GM21447 (cell line): ENCODE measurements around the gene MYBPHL.
"Not testable (repeated sequence)": the region's sequence is repeated elsewhere in the genome, so short reads cannot be mapped to it uniquely, and the experiment has no call there.

Experiments used
- ATAC-seq: cut with Tn5 transposase; IDR thresholded peaks from one replicate; pipeline ENCODE4 v1.9.1; 2021; ENCODE audit not compliant: unreplicated experiment

MYBPHL gene

GRCh38 chr1:109307274-109308021 is 637 bp upstream of the MYBPHL start:
- ATAC-seq = no peak

DNA sequence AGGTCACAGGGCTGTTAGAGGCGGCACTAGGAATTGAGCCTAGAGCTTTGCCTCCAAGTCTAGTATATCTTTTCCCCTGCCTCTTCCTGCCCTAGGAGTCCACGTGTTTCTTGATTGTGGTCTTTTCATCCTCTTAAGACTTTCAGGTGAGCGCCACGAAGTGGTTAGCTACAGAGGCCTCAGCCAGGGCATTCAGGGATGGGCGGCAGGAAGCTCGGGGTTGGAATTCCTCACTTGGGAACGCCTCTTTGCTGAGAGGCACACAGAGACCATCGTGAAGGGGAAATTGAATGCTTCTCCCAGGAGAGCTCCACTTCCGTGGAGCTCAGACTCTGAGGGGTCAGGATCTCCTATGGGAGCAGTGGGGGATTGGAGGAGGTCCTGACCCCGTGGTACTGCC is 820 bp downstream of the MYBPHL start:
- ATAC-seq = not testable (repeated sequence)

GRCh38 chr1:109304226-109304920 is 2.4 kb downstream of the MYBPHL start:
- ATAC-seq = no peak

DNA sequence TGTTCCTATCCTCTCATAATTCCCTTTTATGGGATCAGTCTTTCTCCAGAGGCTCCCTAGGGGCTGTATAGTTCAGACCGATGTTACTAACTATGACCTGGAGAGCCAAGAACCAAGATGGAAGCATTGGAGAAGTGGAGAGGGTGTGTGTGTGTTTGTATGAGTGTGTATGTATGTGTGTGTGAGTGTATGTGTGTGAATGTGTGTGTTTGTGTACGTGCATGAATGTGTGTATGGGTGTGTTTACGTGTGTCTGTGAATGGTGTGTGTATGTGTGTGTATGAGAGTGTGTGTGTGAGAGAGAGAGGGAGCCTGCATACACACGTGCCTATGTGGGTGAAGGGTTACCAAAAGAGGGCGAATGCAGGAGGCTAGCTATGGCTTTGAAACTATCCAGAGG is 4.9 kb downstream of the MYBPHL start:
- no peak for ATAC-seq

GRCh38 chr1:109300650-109301151 is 6.1 kb downstream of the MYBPHL start:
- ATAC-seq = no peak

- no peak for ATAC-seq
These were observed 7.1 kb downstream of the MYBPHL start for GRCh38 chr1:109299558-109300343.

GRCh38 chr1:109298666-109299557 is 7.9 kb downstream of the MYBPHL start:
- ATAC-seq = no peak

GRCh38 chr1:109296782-109297181 is 10.0 kb downstream of the MYBPHL start:
- no peak for ATAC-seq

- ATAC-seq = no peak
These were observed 10.9 kb downstream of the MYBPHL start for GRCh38 chr1:109295712-109296415.

- no peak for ATAC-seq
These were observed 12.3 kb downstream of the MYBPHL start for GRCh38 chr1:109294481-109294880.

DNA sequence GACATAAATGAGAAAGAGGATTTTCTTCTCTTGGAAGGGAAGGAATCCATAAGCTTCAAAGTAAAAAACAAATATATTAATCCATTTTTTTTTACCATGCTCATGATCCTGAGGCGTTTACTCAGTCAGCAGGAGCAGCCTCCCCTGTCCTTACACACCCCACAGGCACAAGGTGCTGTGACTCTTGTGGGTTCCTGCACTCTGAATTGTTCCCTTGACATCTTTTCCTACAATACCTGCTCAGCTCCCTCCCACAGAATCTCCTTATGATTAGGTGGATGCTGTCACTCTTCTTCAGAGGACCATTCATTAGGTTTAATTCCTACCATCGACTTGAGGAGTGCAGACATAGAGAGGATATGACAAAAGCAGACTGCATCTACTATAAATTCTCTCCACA is 13.8 kb downstream of the MYBPHL start:
- no peak for ATAC-seq

GRCh38 chr1:109292364-109292763 is 14.4 kb downstream of the MYBPHL start:
- ATAC-seq = no peak

DNA sequence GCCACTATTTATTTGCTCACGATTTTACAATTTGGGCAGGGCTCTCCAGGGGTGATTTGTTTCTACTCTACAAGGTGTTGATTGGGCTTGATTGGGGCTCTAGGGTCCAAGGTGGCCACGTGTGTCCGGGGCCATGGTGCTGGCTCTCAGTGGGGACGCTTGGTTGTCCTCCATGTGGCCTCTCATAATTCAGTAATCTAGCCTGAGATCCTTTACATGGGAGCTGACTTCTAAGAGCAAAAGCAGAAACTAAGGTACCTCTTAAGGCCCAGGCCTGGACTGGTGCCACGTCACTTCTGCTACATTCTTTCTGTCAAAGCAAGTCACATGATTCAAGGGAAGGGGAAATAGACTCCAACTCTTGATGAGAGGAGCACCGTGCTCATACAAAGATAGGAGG is 15.8 kb downstream of the MYBPHL start:
- ATAC-seq = no peak

- ATAC-seq = no peak
These were observed 16.7 kb downstream of the MYBPHL start for GRCh38 chr1:109290137-109290536.

DNA sequence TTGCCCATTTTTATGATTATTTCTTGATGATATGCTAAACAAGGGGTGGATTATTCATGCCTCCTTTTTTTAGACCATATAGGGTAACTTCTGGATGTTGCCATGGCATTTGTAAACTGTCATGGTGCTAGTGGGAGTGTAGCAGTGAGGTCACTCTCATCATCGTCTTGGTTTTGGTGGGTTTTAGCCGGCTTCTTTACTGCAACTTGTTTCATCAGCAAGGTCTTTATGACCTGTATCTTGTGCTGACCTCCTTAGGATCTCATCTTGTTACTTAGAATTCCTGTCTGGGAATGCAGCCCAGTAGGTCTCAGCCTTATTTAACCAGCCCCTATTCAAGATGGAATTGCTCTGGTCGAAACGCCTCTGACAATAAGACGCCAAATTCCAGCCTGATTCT is 20.0 kb downstream of the MYBPHL start:
- not testable (repeated sequence) for ATAC-seq

DNA sequence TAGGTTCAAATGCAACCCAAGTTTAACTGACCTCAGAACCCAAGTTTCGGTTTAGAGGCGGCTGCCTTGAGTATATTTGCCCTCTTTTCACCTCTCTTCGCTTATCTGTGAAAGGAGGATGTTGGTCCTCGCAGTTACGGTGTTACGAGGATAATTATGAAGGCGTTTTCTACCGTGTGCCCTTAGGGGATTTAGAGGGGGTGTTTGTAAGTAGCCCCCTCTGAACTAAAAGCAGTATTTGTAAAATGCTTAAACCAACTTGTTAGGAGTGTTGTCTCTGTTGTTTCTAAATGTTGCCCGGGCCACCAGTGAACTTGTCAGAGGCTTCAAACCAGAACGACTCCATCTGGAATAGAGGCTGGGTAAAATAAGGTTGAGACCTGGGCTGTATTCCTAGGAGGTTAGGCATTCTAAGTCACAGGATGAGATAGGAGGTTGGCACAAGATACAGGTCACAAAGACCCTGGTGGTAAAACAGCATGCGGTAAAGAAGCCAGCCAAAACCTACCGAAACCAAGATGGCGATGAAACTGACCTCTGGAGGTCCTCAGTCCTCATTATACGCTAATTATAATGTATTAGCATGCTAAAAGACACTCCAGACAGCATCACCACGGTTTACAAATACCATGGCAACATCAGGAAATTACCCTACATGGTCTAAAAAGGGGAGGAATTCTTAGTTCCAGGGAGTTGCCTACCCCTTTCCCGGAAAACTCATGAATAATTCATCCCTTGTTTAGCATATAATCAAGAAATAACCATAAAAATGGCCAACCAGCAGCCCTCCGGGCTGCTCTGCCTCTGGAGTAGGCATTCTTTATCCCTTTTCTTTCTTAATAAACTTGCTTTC is 22.8 kb downstream of the MYBPHL start:
- no peak for ATAC-seq

GRCh38 chr1:109282952-109283747 is 23.7 kb downstream of the MYBPHL start, which contains the start of gene PSRC1:
Gene PSRC1 (minus strand): TSS chr1:109283145.
- ATAC-seq = peak; percentile 95

DNA sequence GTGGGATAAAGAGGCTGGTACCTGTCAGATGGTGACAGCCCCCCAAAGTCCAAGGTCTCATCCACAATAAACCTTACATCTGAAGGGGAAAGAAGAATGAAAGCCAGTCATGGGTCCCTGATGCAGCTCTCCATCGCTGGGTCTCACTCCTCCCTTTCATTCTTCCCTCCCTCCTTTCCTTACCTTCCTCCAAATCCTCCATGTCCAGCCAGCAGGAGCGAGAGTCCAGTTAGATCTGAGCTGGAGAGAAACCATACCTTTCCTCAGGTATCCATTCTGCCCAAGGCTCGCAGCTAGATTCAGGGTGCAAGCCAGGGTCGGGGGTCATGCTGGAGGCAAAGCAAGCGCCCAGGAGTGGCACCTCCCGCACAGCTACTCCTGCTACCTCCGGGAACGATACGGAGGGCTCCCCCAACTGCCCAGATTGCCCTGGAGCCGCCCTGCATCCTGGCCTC is 24.3 kb downstream of the MYBPHL start:
- ATAC-seq = no peak
